ENCODE measurements around the gene XPNPEP2.
A peak's percentile ranks its signal among the peaks of the same experiment; 100 is the strongest.

Gene XPNPEP2

DNA sequence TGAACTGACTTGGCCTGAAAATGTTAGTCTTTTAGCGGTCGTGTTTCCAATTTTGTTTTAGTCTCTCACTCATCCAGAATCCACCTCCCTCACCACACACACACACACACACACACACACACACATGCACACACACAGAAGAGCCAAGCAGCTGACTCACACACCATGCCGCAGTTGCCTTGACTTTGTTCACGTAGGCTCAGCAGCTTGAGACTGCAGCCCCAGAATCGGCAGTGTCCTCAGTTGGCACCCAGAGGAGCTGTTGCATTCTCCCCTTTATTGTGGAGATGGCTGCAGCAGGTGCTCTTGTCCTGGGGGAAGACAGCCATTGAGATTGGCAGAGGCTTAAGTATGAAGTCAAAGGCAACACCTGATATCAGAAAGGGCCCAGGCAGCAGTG lies 20.9 kb upstream of the XPNPEP2 start:
- H3K4me3 ChIP-seq (ENCODE audit: low read depth, low read length) = no peak overlapping the region
- peak; percentile 68 for DNase-seq (ENCODE audit: low read depth, low spot score)
- TF ChIP-seq, protein P1, sequence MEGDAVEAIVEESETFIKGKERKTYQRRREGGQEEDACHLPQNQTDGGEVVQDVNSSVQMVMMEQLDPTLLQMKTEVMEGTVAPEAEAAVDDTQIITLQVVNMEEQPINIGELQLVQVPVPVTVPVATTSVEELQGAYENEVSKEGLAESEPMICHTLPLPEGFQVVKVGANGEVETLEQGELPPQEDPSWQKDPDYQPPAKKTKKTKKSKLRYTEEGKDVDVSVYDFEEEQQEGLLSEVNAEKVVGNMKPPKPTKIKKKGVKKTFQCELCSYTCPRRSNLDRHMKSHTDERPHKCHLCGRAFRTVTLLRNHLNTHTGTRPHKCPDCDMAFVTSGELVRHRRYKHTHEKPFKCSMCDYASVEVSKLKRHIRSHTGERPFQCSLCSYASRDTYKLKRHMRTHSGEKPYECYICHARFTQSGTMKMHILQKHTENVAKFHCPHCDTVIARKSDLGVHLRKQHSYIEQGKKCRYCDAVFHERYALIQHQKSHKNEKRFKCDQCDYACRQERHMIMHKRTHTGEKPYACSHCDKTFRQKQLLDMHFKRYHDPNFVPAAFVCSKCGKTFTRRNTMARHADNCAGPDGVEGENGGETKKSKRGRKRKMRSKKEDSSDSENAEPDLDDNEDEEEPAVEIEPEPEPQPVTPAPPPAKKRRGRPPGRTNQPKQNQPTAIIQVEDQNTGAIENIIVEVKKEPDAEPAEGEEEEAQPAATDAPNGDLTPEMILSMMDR (IDR thresholded peaks at IDR 0.05; ENCODE audit: low read depth, low read length) = no peak
- in situ Hi-C loops (cut with HindIII; ENCODE audit: low sequenced_read_pairs) = no loop called here

DNA sequence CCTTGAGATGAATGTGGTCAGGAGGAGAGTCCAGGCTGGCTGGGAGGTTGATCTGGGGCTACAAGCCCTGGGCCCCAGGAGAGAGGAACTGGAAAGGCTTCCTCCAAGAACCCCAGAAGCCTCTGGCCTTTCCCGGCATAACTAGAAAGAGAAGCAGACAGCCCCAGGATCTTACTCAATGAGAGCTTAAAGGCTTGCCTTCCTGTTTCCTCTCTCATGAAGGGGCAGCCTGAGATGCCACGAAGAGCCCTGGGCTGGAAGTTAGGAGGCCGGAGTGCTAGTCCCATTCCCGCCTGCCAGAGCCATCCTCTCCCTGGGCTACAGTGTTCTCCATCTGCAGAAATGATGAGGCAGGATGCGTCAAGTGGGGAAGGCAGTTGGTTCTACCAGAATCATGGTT lies 20.1 kb upstream of the XPNPEP2 start:
- no peak for DNase-seq (ENCODE audit: low read depth, low spot score)
- TF ChIP-seq, protein P1 (IDR thresholded peaks at IDR 0.05; ENCODE audit: low read depth, low read length) = no peak
- in situ Hi-C loops (cut with HindIII; ENCODE audit: low sequenced_read_pairs) = no loop called here
- H3K4me3 ChIP-seq (ENCODE audit: low read depth, low read length) = no peak overlapping the region

DNA sequence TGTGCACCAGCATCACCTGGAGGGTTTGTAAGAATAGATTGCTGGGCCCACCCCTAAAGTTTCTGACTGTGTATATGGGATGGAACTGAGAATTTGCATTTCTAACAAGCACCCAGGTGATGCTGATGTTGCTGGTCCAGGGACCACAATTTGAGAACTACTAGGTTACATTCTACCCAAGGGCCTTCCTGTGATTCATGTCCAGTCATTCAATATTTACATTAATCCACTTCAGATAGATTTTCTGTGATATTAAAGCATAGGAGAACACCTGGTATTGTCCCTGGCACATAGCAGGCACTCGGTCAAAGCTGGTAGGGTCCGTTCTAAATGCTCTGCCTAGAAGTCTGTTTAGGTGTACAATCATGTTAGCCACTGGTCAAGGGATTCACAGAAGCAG lies 19.5 kb upstream of the XPNPEP2 start:
- DNase-seq (ENCODE audit: low read depth, low spot score) = no peak
- H3K4me3 ChIP-seq (ENCODE audit: low read depth, low read length) = no peak overlapping the region
- in situ Hi-C loops (cut with HindIII; ENCODE audit: low sequenced_read_pairs) = no loop called here
- TF ChIP-seq, protein P1 (IDR thresholded peaks at IDR 0.05; ENCODE audit: low read depth, low read length) = no peak

DNA sequence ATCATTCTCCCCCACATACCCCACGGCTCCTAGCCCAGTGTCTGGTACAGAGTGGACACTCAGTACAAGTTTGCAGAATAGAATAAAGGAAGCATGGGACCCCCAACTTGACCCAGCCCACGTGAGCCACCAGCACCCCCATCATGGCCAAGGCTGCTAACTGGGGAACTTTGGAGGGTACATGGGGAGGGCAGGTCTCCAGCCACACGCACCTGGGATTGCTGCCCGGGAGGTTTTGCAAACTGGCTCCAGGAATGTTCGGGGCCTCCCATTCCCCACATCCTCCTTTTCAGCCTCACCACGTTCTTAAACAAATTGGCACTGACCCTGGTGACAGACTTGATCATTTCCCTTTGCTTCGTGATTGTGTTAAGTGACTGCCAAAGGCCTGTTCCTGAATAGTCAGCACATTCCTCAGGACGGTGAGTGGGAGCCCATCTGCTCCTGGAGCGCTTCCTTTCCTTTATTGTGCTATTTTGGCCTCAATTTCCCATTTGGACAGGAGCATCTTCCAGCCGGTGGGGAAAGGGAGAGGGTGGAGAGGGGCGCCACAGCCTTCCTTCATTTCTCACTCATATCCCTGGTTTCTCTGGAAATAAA lies 18.7 kb upstream of the XPNPEP2 start:
- no peak overlapping the region for H3K4me3 ChIP-seq (ENCODE audit: low read depth, low read length)
- in situ Hi-C loops (cut with HindIII; ENCODE audit: low sequenced_read_pairs) = no loop called here
- DNase-seq (ENCODE audit: low read depth, low spot score) = no peak
- TF ChIP-seq, protein P1 (IDR thresholded peaks at IDR 0.05; ENCODE audit: low read depth, low read length) = no peak

DNA sequence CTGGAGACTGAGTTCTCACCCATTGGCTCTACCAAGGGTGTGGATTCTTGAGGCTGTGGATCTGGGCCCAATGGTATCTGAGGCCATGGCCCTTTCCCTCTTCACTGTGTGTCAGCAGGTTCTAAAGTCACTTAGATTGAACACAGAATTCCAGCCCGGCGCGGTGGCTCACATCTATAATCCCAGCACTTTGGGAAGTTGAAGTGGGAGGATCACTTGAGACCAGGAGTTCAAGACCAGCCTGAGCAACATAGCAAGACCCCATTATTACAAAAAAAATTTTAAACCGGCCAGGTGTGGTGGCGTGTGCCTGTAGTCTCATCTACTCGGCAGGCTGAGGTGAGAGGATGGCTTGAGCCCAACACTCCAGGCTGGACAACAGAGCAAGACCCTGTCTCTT lies 18.0 kb upstream of the XPNPEP2 start:
- no peak overlapping the region for H3K4me3 ChIP-seq (ENCODE audit: low read depth, low read length)
- in situ Hi-C loops (cut with HindIII; ENCODE audit: low sequenced_read_pairs) = no loop called here
- TF ChIP-seq, protein P1 (IDR thresholded peaks at IDR 0.05; ENCODE audit: low read depth, low read length) = no peak
- no peak for DNase-seq (ENCODE audit: low read depth, low spot score)

DNA sequence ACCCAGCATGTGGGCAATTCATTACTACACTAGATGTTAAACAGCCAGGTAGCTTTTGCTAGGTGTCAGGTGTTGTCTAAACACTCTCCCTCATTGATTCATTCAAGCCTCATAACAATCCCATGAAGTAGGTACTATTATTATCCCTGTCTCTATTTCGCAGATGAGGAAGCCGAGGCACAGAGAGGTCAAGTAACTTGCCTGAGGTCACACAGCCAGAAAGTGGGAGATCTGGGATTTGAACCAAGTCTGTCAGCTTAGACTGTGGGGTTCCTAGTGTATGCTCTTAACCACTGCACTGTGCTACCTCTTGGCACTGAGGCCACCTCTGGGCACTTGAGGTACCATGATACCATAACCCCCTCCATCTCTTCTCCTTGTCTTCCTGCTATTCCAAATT lies 17.4 kb upstream of the XPNPEP2 start:
- no peak for DNase-seq (ENCODE audit: low read depth, low spot score)
- in situ Hi-C loops (cut with HindIII; ENCODE audit: low sequenced_read_pairs) = no loop called here
- H3K4me3 ChIP-seq (ENCODE audit: low read depth, low read length) = no peak overlapping the region
- TF ChIP-seq, protein P1 (IDR thresholded peaks at IDR 0.05; ENCODE audit: low read depth, low read length) = no peak

DNA sequence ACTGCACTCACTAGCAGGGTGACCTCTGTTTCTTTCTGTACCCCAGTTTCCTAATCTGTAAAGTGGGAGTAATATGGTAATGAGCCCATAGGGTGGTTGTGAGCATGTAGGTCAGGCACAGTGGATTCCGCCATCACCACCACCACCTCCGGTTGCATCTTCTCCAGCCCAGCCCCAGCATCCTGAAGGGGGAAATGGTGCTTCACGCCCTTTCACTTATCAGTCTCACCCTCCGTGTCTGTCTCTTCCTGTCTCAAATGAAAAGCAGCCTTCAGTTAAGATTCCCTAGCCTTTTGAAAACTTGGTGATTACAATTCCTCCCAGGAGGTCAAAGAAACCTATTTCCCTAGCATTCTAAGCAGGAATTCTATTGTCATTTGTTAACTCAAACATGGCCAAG lies 16.9 kb upstream of the XPNPEP2 start:
- TF ChIP-seq, protein P1 (IDR thresholded peaks at IDR 0.05; ENCODE audit: low read depth, low read length) = no peak
- no peak for DNase-seq (ENCODE audit: low read depth, low spot score)
- no peak overlapping the region for H3K4me3 ChIP-seq (ENCODE audit: low read depth, low read length)
- in situ Hi-C loops (cut with HindIII; ENCODE audit: low sequenced_read_pairs) = no loop called here

Measured in astrocyte of the spinal cord (primary cell).